Choroid plexus epithelial cell (primary cell): ENCODE data around the gene PARD3.

ENCODE experiments used
- DNase-seq: peaks from one replicate; pipeline ENCODE4 v3.0.0-alpha.2; 2010; ENCODE audit warnings: low read depth
- H3K4me3 ChIP-seq: 2 replicates; pipeline ENCODE4 v1.5.1; 2011; ENCODE audit warnings: low read depth, mild to moderate bottlenecking, control low read depth, low read length, moderate library complexity
- TF ChIP-seq, protein P1 (sequence below): conservative IDR thresholded peaks from 2 replicates; pipeline ENCODE4 v1.5.1; 2011; ENCODE audit warnings: low read depth, mild to moderate bottlenecking, control low read depth, inconsistent platforms, low read length, moderate library complexity

The PARD3 gene

DNA sequence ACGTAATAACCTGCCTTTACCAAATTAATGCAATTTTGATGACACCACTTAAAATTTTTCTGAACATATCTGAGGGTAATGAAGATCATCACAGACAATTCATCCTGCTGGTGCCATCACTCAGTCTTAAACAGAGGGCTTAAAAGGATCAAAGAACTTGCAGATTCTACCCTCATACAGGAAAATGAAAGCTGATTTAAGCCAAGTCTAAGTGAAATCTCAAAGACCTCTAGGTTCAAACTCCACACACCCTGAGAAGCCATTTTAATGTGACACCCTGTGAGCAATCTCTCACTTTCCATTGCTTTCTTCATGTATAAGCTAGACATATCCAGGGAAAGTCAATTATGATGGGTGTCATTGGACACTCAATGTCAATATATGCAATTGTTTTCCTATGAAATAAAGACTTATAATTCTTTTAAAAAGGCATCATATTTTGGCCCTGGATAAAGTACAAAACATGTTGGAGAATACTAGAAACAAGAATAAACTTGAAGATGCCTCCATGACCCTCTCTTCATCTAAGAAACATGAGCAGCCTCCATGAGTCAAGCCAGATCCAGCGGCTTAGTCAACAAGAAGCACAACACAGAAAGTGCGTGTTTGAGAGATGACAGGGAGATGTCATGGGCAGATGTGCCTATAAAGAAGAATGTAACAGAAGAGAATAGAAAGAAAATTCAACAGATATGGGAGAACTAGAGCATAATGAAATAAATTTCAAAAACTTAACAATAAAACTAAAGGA is 291.9 kb downstream of the PARD3 start:
- H3K4me3 ChIP-seq, result no peak overlapping the region
- TF ChIP-seq, protein P1, sequence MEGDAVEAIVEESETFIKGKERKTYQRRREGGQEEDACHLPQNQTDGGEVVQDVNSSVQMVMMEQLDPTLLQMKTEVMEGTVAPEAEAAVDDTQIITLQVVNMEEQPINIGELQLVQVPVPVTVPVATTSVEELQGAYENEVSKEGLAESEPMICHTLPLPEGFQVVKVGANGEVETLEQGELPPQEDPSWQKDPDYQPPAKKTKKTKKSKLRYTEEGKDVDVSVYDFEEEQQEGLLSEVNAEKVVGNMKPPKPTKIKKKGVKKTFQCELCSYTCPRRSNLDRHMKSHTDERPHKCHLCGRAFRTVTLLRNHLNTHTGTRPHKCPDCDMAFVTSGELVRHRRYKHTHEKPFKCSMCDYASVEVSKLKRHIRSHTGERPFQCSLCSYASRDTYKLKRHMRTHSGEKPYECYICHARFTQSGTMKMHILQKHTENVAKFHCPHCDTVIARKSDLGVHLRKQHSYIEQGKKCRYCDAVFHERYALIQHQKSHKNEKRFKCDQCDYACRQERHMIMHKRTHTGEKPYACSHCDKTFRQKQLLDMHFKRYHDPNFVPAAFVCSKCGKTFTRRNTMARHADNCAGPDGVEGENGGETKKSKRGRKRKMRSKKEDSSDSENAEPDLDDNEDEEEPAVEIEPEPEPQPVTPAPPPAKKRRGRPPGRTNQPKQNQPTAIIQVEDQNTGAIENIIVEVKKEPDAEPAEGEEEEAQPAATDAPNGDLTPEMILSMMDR, result no peak
- peak; percentile 51 for DNase-seq

DNA sequence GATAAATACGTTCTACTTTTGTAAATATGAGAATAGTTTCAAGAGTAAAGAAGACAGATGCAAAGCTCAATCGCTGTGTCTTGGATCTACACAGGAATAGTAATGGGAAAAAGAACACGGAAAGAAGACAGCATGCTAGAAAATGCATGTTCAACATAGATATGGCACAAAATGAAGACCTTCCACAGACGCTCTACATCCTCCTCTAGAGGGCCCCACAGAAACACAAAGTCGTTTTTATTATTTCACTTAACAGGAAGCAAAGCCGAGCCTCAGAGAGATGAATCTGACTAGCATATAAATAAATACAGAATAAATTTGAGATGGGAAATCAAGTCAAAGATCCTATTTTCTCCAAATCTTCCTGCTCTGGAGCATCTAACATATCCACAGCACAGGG is 292.6 kb downstream of the PARD3 start:
- DNase-seq, result peak; percentile 79
- TF ChIP-seq, protein P1, result peak; percentile 74
- no peak overlapping the region for H3K4me3 ChIP-seq

DNA sequence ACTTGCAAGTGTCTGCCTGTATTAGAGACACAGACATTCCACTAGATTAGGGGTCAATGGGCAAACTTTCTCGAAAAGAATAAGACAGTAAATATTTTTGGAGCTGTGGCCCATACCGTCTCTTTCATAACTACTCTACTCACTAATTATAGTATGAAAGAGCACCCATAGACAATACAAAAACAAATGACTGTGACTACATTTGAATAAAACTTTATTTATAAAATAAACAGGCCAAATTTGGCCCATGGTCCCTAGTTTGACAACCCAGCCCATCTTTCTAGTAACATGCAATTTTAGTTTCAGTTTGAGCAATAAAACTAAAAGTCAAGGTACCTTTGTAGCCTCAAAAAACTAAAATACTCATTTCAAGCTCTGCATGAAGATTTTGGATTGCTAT is 294.6 kb downstream of the PARD3 start:
- TF ChIP-seq, protein P1, result no peak
- no peak for DNase-seq
- H3K4me3 ChIP-seq, result no peak overlapping the region

DNA sequence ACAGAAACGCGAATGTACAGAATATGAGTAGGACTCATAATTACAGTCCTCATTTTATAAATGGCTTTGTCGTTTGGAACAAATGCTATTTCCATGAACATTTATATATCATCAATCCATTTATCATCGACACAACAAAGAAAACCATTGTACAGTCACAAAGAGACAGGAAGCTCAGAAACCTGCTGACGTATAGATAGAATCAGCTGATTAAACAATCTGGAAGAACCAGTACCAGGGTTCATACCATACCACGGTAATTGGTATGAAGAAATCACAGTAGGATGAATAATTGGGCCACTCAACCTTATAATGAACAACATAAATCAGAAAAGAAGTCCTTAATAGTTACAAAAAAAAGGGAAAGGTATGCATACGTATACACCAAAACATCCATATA is 295.0 kb downstream of the PARD3 start:
- H3K4me3 ChIP-seq, result no peak overlapping the region
- TF ChIP-seq, protein P1, result no peak
- DNase-seq, result no peak

DNA sequence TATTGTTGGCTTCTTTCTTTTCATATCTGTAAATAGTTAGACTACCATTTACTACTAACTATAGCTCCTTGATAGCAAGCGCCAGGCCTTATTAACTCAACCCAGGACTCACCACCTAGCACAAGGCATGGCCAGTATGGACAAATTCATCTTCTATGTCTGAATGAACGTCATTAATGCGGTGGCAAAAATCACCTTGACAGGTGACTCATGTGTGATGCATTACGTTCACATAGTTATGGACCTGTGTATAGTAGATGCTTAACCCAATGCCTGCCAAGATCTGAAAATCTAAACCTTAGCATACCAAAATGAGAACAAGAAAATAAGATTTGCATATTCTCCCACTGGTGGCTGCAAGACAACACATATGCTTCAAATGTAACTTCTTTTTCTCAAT is 300.8 kb downstream of the PARD3 start:
- no peak overlapping the region for H3K4me3 ChIP-seq
- TF ChIP-seq, protein P1, result no peak
- DNase-seq, result no peak

DNA sequence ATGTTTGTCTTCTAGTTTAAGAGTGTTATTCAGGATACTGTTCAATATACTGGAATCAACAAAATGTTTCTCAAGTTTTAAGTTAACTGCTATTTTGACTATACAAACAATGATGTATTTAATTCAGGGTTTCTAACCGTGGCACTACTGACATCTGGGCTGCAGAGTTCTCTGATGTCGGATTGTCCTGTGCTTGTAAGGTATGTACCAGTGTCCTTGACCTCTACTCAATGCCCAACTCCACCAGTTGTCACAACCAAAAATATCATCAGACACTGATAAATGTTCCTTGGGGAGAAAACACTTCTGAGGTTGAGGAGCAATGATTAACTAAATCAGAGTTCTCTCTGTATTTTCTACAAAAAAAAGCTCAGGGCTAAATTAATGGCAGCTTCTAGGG is 301.5 kb downstream of the PARD3 start:
- TF ChIP-seq, protein P1, result no peak

DNA sequence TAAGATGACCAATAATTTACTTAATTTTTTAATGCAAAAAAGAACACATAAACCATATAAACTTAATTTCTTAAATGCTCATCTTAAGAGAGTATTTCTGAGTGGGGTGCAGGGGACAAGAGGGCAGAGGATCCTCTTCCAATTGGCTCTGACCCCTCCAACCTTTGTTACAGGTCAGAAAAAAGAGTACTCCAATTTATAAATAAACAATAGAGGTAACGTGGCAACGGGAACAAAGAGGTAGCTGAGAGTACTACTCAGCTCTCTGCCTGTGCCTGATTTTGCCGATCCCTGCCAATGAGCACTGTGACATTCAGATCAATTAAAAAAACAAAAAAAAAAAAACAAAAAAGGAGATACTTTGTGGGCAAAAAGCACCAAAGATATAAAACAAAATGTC is 307.9 kb downstream of the PARD3 start:
- TF ChIP-seq, protein P1, result no peak
- DNase-seq, result no peak
- H3K4me3 ChIP-seq, result no peak overlapping the region

More for the DNA sequence above, 301.5 kb downstream of the PARD3 start:
- H3K4me3 ChIP-seq, result no peak overlapping the region
- DNase-seq, result no peak
